Kidney (tissue), 14 donors: ENCODE results near the gene SNX10. TPM values are rescaled to one million over a fixed set of nuclear protein-coding genes. Genes with fewer than 3 reads are reported as not detected.
A peak's percentile ranks its signal among the peaks of the same experiment; 100 is the strongest.

ENCODE experiments used
- DNase-seq, 5 donors: peaks; one replicate each; pipeline ENCODE4 v3.0.0-alpha.2; 2013 to 2020
- FAIRE-seq: peaks from 2 replicates; lab custom pipeline; 2012; peaks lifted over from hg19 to GRCh38; lab: Jason Lieb, UNC
- H3K27ac ChIP-seq, 2 donors: one replicate each; pipeline ENCODE4 v1.7.0; 2013; ENCODE audit warnings: low read depth in 2 of 2, low read length in 2 of 2, inconsistent platforms in 1 of 2
- H3K27me3 ChIP-seq: one replicate; pipeline ENCODE4 v1.7.1; 2013; ENCODE audit warnings: low read length, inconsistent platforms; ENCODE audit not compliant: control insufficient read depth, insufficient read depth
- H3K36me3 ChIP-seq, 3 donors: one replicate each; pipeline versions ENCODE4 v1.7.0 to v1.7.1; 2013; ENCODE audit warnings: low read length in 3 of 3, control low read depth in 1 of 3, inconsistent platforms in 1 of 3; ENCODE audit not compliant: insufficient read depth in 3 of 3, control insufficient read depth in 2 of 3
- H3K4me1 ChIP-seq, 3 donors: one replicate each; pipeline versions ENCODE4 v1.7.0 to v1.7.1; 2013; ENCODE audit warnings: low read length in 3 of 3, inconsistent platforms in 1 of 3, low read depth in 1 of 3; ENCODE audit not compliant: control insufficient read depth in 2 of 3, insufficient read depth in 2 of 3
- H3K4me3 ChIP-seq, 3 donors: one replicate each; pipeline versions ENCODE4 v1.7.0 to v1.8.1; 2013; ENCODE audit warnings: low read length in 3 of 3, control low read depth in 1 of 3, inconsistent platforms in 1 of 3
- H3K9ac ChIP-seq, 3 donors: one replicate each; pipeline versions ENCODE4 v1.7.0 to v1.7.1; 2013; ENCODE audit warnings: low read length in 3 of 3, control low read depth in 1 of 3, inconsistent platforms in 1 of 3
- H3K9me3 ChIP-seq, 3 donors: one replicate each; pipeline versions ENCODE4 v1.7.0 to v1.7.1; 2013; ENCODE audit warnings: low read length in 3 of 3, control low read depth in 1 of 3, inconsistent platforms in 1 of 3; ENCODE audit not compliant: control insufficient read depth in 2 of 3, insufficient read depth in 1 of 3
- CTCF ChIP-seq: IDR thresholded peaks from 3 replicates; pipeline ENCODE4 v1.5.1; 2012; ENCODE audit warnings: mild to moderate bottlenecking, moderate library complexity, borderline replicate concordance; ENCODE audit not compliant: insufficient read depth; ENCODE audit errors: extremely low read depth
- intact Hi-C: fragments of 100-400 bp; cut with DNase I; formaldehyde crosslinking; loops from one replicate; pipeline ENCODE4 v1.11.1; 2022
- polyA plus RNA-seq: library from polyadenylated mRNA; stranded (reverse); fragments of 350-450 nt; fragmentation: Illumina TruSeq; extraction: RNeasy Lipid Tissue Mini Kit (QIAGEN cat#74804); gene quantifications from one replicate; pipeline ENCODE4 v1.2.3, GENCODE V29; 2014; ENCODE audit warnings: low read depth, low replicate concordance; ENCODE audit not compliant: insufficient read depth
- total RNA-seq: library from RNA; stranded (reverse); fragmentation: NEBNext Ultra II Directional; extraction: Animal tissue kit (Norgen Biotek cat#: 25700); gene quantifications from one replicate; pipeline ENCODE4 v1.2.1, GENCODE V29; 2021
- donor health status: control.
- donor health status: control.
- donor health status: control.
- donor health status: control.
- donor health status: control.
- donor health status: DM: yes; HTN: yes; CAD: no.
- donor health status: Normal renal cell carcinoma (clear cell type).

The SNX10 gene
- total and polyA plus RNA-seq, 2 donors from 2014 or later = 30.1 to 72.0 TPM

DNA sequence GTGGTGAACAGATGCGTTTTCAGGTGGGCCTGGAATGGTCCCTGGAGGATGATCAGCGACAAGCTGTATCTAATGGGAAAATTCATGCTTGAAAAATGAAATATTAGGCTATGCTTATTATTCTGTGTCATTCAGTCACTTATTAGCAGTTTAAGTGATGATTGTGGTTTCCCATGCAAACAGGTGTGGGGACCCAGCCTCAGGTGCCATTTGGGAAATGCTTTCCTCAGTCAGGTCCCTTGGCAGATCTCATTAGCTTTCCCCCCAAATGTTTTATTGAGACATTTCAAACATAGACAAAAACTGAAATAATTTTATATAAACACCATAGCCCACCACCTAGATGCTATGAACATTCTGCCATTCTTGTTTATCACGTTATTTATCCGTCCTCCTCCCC is 411 bp upstream of the SNX10 start:
- DNase-seq = no peak
- peak overlapping the region; percentile 0 to 65 (median 58) for H3K9ac ChIP-seq
- peak overlapping the region; percentile 65 to 77 (median 74) for H3K4me3 ChIP-seq
- H3K9me3 ChIP-seq = no peaks in the 10 kb centered on the region
- peak overlapping the region; percentile 77 to 90 for H3K27ac ChIP-seq
- intact Hi-C loops = no loop called here
- H3K4me1 ChIP-seq = peaks cover 0 to 3% (median 0%) of the 10 kb centered on the region in 3 donors
- no peaks in the 10 kb centered on the region for H3K36me3 ChIP-seq
- FAIRE-seq = no peak
- no peaks in the 10 kb centered on the region for H3K27me3 ChIP-seq
- no peak for TF ChIP-seq CTCF

GRCh38 chr7:26292768-26293560 is 1.3 kb downstream of the SNX10 start:
- DNase-seq (peak in 3 of 5 donors; percentile 27 to 73 (median 38)), FAIRE-seq (no peak)
- intact Hi-C loops = no loop called here
- Histone ChIP-seq H3K4me1 (peaks cover 0 to 3% (median 0%) of the 10 kb centered on the region in 3 donors), H3K27me3 (no peaks in the 10 kb centered on the region), H3K36me3 (no peaks in the 10 kb centered on the region), H3K27ac (peak overlapping the region; percentile 19 to 93), H3K9ac (peak overlapping the region in 2 of 3 donors; percentile 73 to 76), H3K9me3 (no peaks in the 10 kb centered on the region), H3K4me3 (peak overlapping the region; percentile 36 to 77 (median 60))
- TF ChIP-seq CTCF = no peak

DNA sequence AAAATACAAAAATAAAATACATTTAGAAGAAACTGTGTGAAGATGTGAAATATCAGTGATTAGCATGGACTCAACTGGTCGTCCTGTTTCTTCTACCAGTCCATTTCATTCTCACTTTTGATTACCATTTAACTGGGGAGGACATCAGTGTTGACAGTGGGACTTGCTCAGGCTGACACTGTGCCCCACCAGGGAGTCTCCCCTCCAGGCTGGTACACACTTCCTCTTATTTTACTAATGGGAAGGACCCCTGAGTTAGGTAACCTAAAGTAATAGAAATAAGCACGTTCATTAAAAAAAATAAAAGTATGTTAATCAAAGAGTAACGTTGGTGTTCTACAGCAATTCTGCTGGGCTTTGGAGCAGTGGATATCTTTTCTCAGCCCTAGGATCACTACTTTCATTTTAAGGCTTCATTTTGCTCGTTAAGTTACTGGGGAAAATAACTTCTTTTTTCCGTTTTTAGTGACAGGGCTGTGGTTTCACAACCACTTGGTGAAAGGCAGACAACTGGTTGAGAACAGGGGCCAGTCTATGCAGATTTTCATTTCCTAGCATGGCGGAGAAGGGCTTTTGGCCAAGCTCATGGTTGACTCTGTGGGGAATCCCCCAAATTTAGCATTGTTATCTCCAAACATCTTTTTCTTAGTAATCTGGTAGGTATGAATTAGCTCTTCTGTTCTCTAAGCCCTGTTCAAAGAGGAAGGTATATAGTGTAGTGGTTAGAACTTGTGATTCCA is 2.1 kb downstream of the SNX10 start:
- Histone ChIP-seq H3K9me3 (no peaks in the 10 kb centered on the region), H3K27ac (peak overlapping the region; percentile 0 to 32), H3K9ac (peak overlapping the region in 1 of 3 donors; percentile 34), H3K36me3 (no peaks in the 10 kb centered on the region), H3K4me1 (peaks cover 0 to 3% (median 0%) of the 10 kb centered on the region in 3 donors), H3K4me3 (peak overlapping the region in 2 of 3 donors; percentile 40 to 44), H3K27me3 (no peaks in the 10 kb centered on the region)
- intact Hi-C loops = no loop called here
- FAIRE-seq (no peak), DNase-seq (no peak)
- no peak for TF ChIP-seq CTCF
